GM19324 (cell line): ENCODE results near the gene GPR15.

ENCODE experiments used
- ATAC-seq: cut with Tn5 transposase; IDR thresholded peaks from one replicate; pipeline ENCODE4 v1.9.1; 2021; ENCODE audit warnings: mild to moderate bottlenecking, moderate library complexity; ENCODE audit not compliant: unreplicated experiment, low FRiP score

Gene GPR15

GRCh38 chr3:98529856-98530459, 1.8 kb upstream of the GPR15 start:
- no peak for ATAC-seq

- no peak for ATAC-seq
These were observed 1.1 kb upstream of the GPR15 start for GRCh38 chr3:98530676-98531075.

GRCh38 chr3:98532275-98532637, 478 bp downstream of the GPR15 start:
- ATAC-seq = no peak

- no peak for ATAC-seq
These were observed 1.2 kb downstream of the GPR15 start for GRCh38 chr3:98532709-98533571.

GRCh38 chr3:98534168-98534567, 2.4 kb downstream of the GPR15 start:
- ATAC-seq = no peak

GRCh38 chr3:98534734-98535133, 3.0 kb downstream of the GPR15 start:
- no peak for ATAC-seq

GRCh38 chr3:98536456-98537017, 4.8 kb downstream of the GPR15 start:
- peak; percentile 74 for ATAC-seq

- ATAC-seq = peak; percentile 53
These were observed 8.6 kb downstream of the GPR15 start for GRCh38 chr3:98540346-98540745.

GRCh38 chr3:98541695-98542094, 9.9 kb downstream of the GPR15 start:
- ATAC-seq = no peak

- ATAC-seq = no peak
These were observed 10.8 kb downstream of the GPR15 start for GRCh38 chr3:98542623-98543022.

- ATAC-seq = peak; percentile 44
These were observed 14.2 kb downstream of the GPR15 start for GRCh38 chr3:98545940-98546339.

GRCh38 chr3:98548544-98548943, 16.8 kb downstream of the GPR15 start:
- ATAC-seq = no peak

GRCh38 chr3:98550833-98551232, 19.1 kb downstream of the GPR15 start:
- no peak for ATAC-seq

GRCh38 chr3:98551236-98551635, 19.5 kb downstream of the GPR15 start:
- no peak for ATAC-seq

- no peak for ATAC-seq
These were observed 20.0 kb downstream of the GPR15 start for GRCh38 chr3:98551754-98552153.

- no peak for ATAC-seq
These were observed 20.6 kb downstream of the GPR15 start for GRCh38 chr3:98552232-98553020.

- ATAC-seq = no peak
These were observed 21.3 kb downstream of the GPR15 start for GRCh38 chr3:98553021-98553563.

- no peak for ATAC-seq
These were observed 22.0 kb downstream of the GPR15 start for GRCh38 chr3:98553753-98554152.

- ATAC-seq = no peak
These were observed 22.8 kb downstream of the GPR15 start for GRCh38 chr3:98554580-98554979.

GRCh38 chr3:98555025-98555379, 23.2 kb downstream of the GPR15 start:
- no peak for ATAC-seq
